H1 (cell line): ENCODE measurements around the gene LHCGR. TPM values are rescaled to one million over a fixed set of nuclear protein-coding genes. Genes with fewer than 3 reads are reported as not detected.

ENCODE experiments used
- BRCA1 ChIP-seq: IDR thresholded peaks from 2 replicates; pipeline ENCODE4 v1.6.1; 2012; ENCODE audit warnings: low read depth, low read length, improper control_type of control experiment
- EZH2 ChIP-seq: fragments of 200-600 bp; sonication (generic); IDR thresholded peaks from 2 replicates; pipeline ENCODE4 v1.7.1; 2012; ENCODE audit warnings: low read depth, mild to moderate bottlenecking, moderate library complexity, low read length, inconsistent platforms; ENCODE audit not compliant: severe bottlenecking
- JUND ChIP-seq: IDR thresholded peaks from 2 replicates; pipeline ENCODE4 v1.6.1; 2011; ENCODE audit warnings: mild to moderate bottlenecking, improper control_type of control experiment, low read length
- NANOG ChIP-seq: IDR thresholded peaks from 2 replicates; pipeline ENCODE4 v1.6.1; 2011; ENCODE audit warnings: low read length, low read depth, mild to moderate bottlenecking, inconsistent platforms; ENCODE audit not compliant: insufficient read depth, poor library complexity, severe bottlenecking
- POLR2A ChIP-seq, 2 experiments: IDR thresholded peaks; 1 replicate in 1 of 2; 2 replicates in 1 of 2; pipeline ENCODE4 v1.6.1; 2011; ENCODE audit warnings: low read depth in 2 of 2, low read length in 2 of 2, mild to moderate bottlenecking in 2 of 2; ENCODE audit errors: control extremely low read depth in 1 of 2
- TCF12 ChIP-seq: IDR thresholded peaks from 2 replicates; pipeline ENCODE4 v1.6.1; 2011; ENCODE audit warnings: low read depth, mild to moderate bottlenecking, low read length
- polyA plus RNA-seq, 7 experiments: library from polyadenylated mRNA; depleted of rRNA in 3 of 7; stranded (reverse) in 5 of 7; unstranded in 2 of 7; fragments of >200 nt in 5 of 7; fragments of 200-250 nt in 2 of 7; gene quantifications; 1 replicate in 5 of 7; 2 replicates in 1 of 7; 4 replicates in 1 of 7; pipeline versions ENCODE4 v1.2.1 to v1.2.3, GENCODE V29; 2011 to 2013; ENCODE audit warnings: missing spikeins in 2 of 7, mixed read lengths in 2 of 7
- total RNA-seq: library from RNA; stranded (reverse); fragmentation: NEBNext Ultra II Directional; extraction: Animal tissue kit (Norgen Biotek cat#: 25700); gene quantifications from 2 replicates; pipeline ENCODE4 v1.2.1, GENCODE V29; 2021

LHCGR gene
- total and polyA plus RNA-seq, 2 of the 8 experiments (the other 6 are each of a cell fraction or from before 2014, with no cell fraction given): 0.30 to 0.73 TPM

GRCh38 chr2:48722391-48722790 lies 33.1 kb downstream of the LHCGR start (continued):
- no peak for TF ChIP-seq EZH2
- TF ChIP-seq NANOG: no peak
- TF ChIP-seq JUND: no peak
- no peak for TF ChIP-seq BRCA1
- no peak for TF ChIP-seq TCF12
- TF ChIP-seq POLR2A (IDR thresholded peaks at IDR 0.05; ENCODE audit: control extremely low read depth in 1 of 2, low read depth in 2 of 2, low read length in 2 of 2): no peak
- TF ChIP-seq, all 59 proteins: peak for 0
